T-helper 2 cell treated with Interferon-gamma antibody and Interleukin-4, amounts not matched to agents 5 μg/mL and 100 μg/mL, for 36 hours (primary cell): Measurements from ENCODE around the gene COA6.

ENCODE experiments used
- DNase-seq: peaks from one replicate; pipeline ENCODE4 v3.0.0; 2021; ENCODE audit warnings: low spot score
- H3K27ac Mint-ChIP-seq: one replicate; pipeline ENCODE4 v1.8.0; 2021; ENCODE audit warnings: mild to moderate bottlenecking, mixed read lengths
- H3K27me3 Mint-ChIP-seq: one replicate; pipeline ENCODE4 v1.8.0; 2021; ENCODE audit warnings: low read depth, mixed read lengths
- H3K36me3 Mint-ChIP-seq: one replicate; pipeline ENCODE4 v1.8.0; 2021; ENCODE audit warnings: low read depth, mixed read lengths
- H3K4me1 Mint-ChIP-seq: one replicate; pipeline ENCODE4 v1.8.0; 2021; ENCODE audit warnings: low read depth, mixed read lengths
- H3K4me3 Mint-ChIP-seq: one replicate; pipeline ENCODE4 v1.8.0; 2022; ENCODE audit warnings: mild to moderate bottlenecking, moderate library complexity, mixed read lengths
- H3K9me3 Mint-ChIP-seq: one replicate; pipeline ENCODE4 v1.8.0; 2021; ENCODE audit warnings: mixed read lengths

COA6 gene

DNA sequence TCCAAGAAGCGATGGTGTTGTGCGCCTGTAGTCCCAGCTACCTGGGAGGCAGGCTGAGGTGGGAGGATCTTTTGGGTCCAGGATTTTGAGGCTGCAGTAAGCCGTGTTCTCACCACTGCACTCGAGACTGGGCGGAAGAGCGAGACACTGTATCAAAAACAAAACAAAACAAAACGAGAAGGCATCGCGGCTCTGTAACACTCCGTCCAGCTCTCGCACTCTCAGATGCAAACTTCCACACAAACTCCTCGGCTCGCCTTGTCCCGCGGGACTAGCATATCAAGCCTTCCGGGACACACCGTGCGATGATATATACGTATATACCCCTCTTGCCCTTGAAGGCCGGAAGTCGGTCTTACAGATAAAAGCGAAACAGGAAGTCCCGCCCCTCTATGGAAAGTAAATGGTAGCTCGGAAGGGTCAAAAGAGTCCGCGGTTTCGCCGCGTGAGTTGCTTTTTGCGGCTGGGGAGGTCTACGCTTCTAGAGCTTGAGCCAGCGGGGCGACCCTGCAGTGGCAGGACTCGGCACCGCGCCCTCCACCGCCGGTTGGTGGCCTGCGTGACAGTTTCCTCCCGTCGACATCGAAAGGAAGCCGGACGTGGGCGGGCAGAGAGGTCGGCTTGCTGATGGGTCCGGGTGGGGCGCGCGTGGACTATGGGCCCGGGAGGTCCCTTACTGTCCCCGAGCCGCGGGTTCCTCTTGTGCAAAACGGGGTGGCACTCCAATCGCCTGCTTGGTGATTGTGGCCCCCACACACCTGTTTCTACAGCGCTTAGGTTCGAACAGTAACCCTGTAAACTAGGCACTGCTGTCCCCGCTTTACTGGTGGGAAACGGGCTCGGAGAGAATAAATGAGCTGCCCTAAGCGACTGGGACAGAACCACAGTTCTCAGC, at the start of gene COA6:
COA6 (plus strand) TSS at position 393 of the 895 bp plus-strand sequence; CDS start at position 404, 11 bp downstream.
- Mint-ChIP-seq H3K9me3 (peaks cover 3% of the 10 kb centered on the region), H3K4me3 (peak within 1 kb of the TSS; percentile 95), H3K36me3 (peaks cover 32% of the 10 kb centered on the region), H3K27ac (peak within 1 kb of the TSS; percentile 98), H3K27me3 (no peaks in the 10 kb centered on the region), H3K4me1 (peaks cover 42% of the 10 kb centered on the region)
- peak; percentile 89 for DNase-seq

DNA sequence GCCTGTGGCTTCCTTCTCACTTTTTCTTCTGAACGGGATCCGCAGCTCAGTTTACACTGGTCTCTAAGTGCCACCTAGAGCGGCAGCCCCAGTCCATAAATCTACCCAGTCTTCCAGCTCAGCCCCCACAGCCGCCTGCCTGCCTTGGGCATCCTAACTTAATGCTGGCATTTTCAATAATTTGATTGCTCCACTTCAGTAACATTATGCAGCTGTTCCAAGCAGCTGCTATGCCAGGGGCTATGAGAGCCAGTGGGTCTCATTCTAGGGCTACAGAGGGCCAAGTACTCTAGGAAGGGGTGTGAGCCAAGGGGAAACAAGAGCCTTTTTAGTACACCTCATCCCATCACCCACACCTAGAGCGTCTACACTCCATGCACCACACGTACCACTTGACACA, 48.4 kb upstream of the COA6 start:
- peaks cover 35% of the 10 kb centered on the region for H3K27me3 Mint-ChIP-seq
- peaks cover 25% of the 10 kb centered on the region for H3K4me1 Mint-ChIP-seq
- no peaks in the 10 kb centered on the region for H3K9me3 Mint-ChIP-seq
- no peak overlapping the region for H3K4me3 Mint-ChIP-seq
- no peaks in the 10 kb centered on the region for H3K36me3 Mint-ChIP-seq
- no peak for DNase-seq
- no peak overlapping the region for H3K27ac Mint-ChIP-seq

DNA sequence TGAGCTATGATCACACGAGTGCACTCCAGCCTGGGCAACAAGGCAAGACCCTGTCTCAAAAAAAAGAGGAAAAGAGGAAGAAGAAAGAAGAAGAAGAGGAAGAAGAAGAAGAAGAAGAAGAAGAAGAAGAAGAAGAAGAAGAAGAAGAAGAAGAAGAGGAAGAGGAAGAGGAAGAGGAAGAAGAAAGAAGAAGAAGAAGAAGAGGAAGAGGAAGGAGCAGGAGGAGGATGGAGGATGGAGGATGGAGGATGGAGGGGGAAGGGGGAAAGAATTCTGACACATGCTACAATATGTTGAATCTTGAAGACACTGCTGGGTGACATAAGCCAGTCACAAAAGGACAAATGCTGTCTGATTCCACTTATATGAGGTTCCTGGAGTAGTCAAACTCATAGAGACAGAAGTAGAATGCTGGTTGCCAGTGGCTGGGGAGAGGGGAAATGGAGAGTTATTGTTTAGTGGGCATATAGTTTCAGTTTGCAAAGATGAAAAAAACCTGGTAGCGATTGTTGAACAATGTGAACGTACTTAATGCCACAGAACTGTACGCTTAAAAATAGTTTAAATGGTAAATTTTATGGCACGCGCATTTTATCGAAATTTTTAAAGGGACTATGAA, 47.3 kb upstream of the COA6 start:
- no peak for DNase-seq
- Mint-ChIP-seq H3K27ac (peak overlapping the region; percentile 10), H3K27me3 (peaks cover 40% of the 10 kb centered on the region), H3K9me3 (no peaks in the 10 kb centered on the region), H3K36me3 (no peaks in the 10 kb centered on the region), H3K4me3 (peak overlapping the region; percentile 80), H3K4me1 (peaks cover 25% of the 10 kb centered on the region)

DNA sequence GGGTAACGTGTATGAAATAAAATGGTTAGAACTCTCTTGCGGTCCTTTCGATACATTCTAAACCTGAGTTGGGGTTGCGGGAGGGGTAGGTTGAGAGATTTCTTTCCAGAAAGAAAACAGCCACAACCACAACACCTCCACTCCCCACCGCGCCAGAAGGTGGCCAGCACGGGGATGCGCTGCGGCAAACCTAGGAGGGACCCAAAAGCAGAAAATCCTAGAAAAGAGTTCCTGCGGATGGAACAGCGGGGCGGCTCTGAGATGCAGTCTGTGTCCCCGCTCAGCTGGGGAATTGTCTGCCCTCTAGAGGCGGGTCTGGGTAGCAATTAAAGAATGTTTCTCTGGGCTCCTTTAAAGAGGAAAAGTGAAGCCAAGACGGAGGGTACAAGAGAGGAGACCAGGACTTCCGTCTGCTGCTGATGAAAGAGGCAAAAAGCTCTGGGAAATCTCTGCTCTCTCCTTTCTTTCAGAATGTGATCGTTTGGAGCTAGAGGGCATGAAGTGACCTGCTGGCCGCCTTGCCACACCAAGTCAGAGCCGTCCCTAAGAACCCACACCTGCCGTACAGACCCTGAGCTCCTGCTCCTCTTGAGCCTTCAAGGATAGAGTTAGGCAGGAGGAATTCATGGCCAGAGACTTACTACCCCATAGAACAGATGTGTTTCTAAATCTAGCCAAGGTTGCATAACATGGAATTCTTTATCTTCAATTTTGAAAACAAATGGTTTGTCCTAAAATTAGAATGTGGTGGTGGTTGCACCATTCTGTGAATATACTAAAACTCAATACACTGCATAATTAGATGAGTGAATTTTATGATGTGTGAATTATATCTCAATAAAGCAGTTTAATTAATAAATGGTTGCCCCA, 46.5 kb upstream of the COA6 start:
- DNase-seq, result peak; percentile 58
- H3K9me3 Mint-ChIP-seq, result no peaks in the 10 kb centered on the region
- H3K27ac Mint-ChIP-seq, result no peak overlapping the region
- H3K4me3 Mint-ChIP-seq, result peak overlapping the region; percentile 80
- no peaks in the 10 kb centered on the region for H3K36me3 Mint-ChIP-seq
- peaks cover 44% of the 10 kb centered on the region for H3K27me3 Mint-ChIP-seq
- H3K4me1 Mint-ChIP-seq, result peaks cover 21% of the 10 kb centered on the region

DNA sequence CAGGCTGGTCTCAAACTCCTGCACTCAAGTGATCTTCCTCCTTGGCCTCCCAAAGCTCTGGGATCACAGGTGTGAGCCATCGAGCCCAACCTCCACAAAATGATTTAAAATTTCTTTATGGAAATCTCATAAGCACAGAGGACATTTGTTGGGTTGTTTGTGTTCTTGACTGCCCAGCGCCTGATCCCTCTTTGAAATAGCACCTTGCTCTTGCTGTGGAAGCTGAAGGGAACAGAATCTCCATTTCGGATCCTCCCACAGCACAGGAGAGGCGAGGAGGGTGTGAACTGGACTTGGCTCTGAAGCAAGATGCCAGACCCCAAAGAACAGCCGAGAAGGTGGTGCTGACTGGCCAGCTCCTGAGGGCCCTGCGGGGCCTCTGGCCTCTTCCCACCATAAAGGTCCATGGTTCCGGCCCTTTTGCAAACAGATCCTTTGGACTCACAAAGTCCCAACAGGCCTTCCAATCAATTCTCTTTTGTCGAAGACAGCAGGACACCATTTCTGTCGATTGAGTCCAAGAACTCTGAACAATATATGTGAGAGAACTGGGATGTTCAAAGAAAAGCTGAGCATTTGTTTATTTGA, 45.6 kb upstream of the COA6 start:
- H3K27me3 Mint-ChIP-seq, result peaks cover 51% of the 10 kb centered on the region
- no peaks in the 10 kb centered on the region for H3K9me3 Mint-ChIP-seq
- no peak overlapping the region for H3K27ac Mint-ChIP-seq
- no peak overlapping the region for H3K4me3 Mint-ChIP-seq
- H3K4me1 Mint-ChIP-seq, result peaks cover 20% of the 10 kb centered on the region
- no peaks in the 10 kb centered on the region for H3K36me3 Mint-ChIP-seq
- DNase-seq, result no peak

DNA sequence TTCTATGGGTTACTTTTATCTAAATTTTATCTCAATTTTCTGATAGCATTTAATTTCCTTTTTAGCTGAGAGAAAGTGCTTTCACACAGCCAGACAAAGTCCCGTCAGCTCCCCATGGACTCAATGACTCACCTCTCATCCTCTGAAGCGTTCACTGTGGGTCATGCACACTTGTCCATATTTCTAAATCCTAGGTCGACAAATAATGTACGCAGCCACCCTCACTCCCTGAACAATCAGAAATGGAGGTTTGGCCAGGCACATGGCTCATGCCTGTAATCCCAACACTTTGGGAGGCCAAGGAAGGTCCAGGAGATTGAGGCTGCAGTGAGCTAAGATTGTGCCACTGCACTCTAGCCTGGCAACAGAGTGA, 42.4 kb upstream of the COA6 start:
- H3K36me3 Mint-ChIP-seq, result no peaks in the 10 kb centered on the region
- peaks cover 12% of the 10 kb centered on the region for H3K4me1 Mint-ChIP-seq
- H3K4me3 Mint-ChIP-seq, result no peak overlapping the region
- peaks cover 2% of the 10 kb centered on the region for H3K9me3 Mint-ChIP-seq
- no peak overlapping the region for H3K27ac Mint-ChIP-seq
- H3K27me3 Mint-ChIP-seq, result peaks cover 39% of the 10 kb centered on the region
- no peak for DNase-seq

DNA sequence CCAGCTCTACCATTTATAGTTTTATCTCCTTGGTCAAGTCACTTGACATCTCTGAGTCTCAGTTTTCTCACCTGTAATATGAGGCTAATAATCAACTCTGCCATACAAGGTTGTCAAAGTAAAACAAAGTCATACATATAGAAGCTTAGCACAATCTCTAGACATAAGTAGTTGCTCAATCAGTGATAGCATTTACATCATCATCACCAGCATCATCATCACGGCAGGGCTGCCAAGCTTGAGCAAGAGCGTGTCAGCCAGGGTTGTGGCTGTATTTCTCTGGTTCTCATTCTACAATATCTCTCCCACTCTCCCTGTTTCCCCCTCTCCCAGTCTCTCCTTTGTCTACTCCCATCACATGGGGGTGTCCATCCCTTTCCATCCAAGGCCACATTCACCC, 41.7 kb upstream of the COA6 start:
- H3K9me3 Mint-ChIP-seq, result peaks cover 6% of the 10 kb centered on the region
- peaks cover 37% of the 10 kb centered on the region for H3K27me3 Mint-ChIP-seq
- no peak overlapping the region for H3K4me3 Mint-ChIP-seq
- no peaks in the 10 kb centered on the region for H3K36me3 Mint-ChIP-seq
- peaks cover 5% of the 10 kb centered on the region for H3K4me1 Mint-ChIP-seq
- no peak overlapping the region for H3K27ac Mint-ChIP-seq
- DNase-seq, result no peak

- Mint-ChIP-seq H3K27me3 (peaks cover 48% of the 10 kb centered on the region), H3K36me3 (peaks cover 2% of the 10 kb centered on the region), H3K9me3 (peaks cover 26% of the 10 kb centered on the region)
Observed at GRCh38 chr1:234336359-234336758, 36.9 kb upstream of the COA6 start.

DNA sequence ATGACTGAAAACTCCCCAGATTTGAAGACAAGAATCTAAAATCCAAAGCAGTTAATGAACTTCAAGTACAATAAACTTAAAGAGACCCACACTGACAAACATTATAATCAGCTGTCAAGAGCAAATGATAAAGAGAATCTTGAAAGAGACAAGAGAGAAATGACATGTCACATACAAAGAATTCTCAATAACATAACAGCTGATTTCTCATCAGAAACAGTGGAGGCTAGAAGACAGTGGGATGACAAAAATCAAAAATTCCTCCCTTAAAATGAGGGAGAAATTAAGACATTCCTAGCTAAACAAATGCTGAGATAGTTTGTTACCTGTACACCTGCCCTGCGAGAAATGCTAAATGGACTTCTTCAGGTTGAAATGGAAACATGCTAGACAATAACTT, 36.0 kb upstream of the COA6 start:
- Mint-ChIP-seq H3K27me3 (peaks cover 40% of the 10 kb centered on the region), H3K9me3 (peaks cover 26% of the 10 kb centered on the region), H3K27ac (no peak overlapping the region), H3K4me1 (no peaks in the 10 kb centered on the region), H3K36me3 (peaks cover 2% of the 10 kb centered on the region), H3K4me3 (no peak overlapping the region)
- DNase-seq, result no peak

More at GRCh38 chr1:234336359-234336758, 36.9 kb upstream of the COA6 start:
- Mint-ChIP-seq H3K27ac (no peak overlapping the region), H3K4me3 (no peak overlapping the region), H3K4me1 (no peaks in the 10 kb centered on the region)
- DNase-seq, result no peak

DNA sequence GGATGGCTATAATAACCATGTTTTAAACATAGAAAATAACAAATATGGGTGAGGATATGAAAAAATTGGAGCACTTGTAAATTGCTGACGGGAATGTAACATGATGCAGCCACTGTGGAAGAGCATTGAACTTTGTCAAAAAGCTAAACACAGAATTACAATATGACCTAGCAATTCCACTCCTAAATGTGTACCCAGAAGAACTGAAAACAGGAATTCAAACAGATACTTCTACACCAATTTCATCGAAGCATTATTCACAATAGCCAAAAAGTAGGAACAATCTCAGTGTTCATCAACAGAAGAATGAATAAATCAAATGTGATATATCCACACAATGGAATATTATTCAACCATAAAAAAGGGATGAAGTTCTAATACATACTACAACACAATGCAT, 32.7 kb upstream of the COA6 start:
- no peaks in the 10 kb centered on the region for H3K4me1 Mint-ChIP-seq
- H3K4me3 Mint-ChIP-seq, result no peak overlapping the region
- no peak overlapping the region for H3K27ac Mint-ChIP-seq
- DNase-seq, result no peak
- peaks cover 26% of the 10 kb centered on the region for H3K9me3 Mint-ChIP-seq
- peaks cover 2% of the 10 kb centered on the region for H3K36me3 Mint-ChIP-seq
- H3K27me3 Mint-ChIP-seq, result peaks cover 30% of the 10 kb centered on the region

DNA sequence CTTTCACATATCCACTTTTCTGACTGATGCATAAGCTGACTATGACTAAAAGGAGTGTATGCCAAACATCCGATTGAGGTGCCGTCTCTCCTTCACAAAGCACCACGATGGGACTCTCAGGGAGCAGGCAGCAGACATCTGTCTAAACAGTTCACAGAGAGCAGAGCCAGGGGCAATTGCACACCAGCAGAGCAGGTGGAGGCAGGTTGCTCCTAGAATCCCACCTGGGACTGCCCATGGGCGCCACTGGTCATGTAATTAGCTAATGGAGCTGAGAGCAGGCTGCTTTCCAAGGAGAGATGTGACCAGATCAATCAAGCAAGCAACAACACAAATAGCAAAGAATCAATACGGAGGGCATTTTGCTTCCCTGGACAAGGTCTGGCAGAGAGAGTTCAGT, 30.5 kb upstream of the COA6 start:
- Mint-ChIP-seq H3K4me1 (no peaks in the 10 kb centered on the region), H3K9me3 (peaks cover 9% of the 10 kb centered on the region), H3K4me3 (no peak overlapping the region)

GRCh38 chr1:234345237-234345636, 28.0 kb upstream of the COA6 start:
- no peak for DNase-seq
- no peaks in the 10 kb centered on the region for H3K9me3 Mint-ChIP-seq
- no peak overlapping the region for H3K4me3 Mint-ChIP-seq
- no peaks in the 10 kb centered on the region for H3K4me1 Mint-ChIP-seq
- H3K36me3 Mint-ChIP-seq, result no peaks in the 10 kb centered on the region
- peaks cover 16% of the 10 kb centered on the region for H3K27me3 Mint-ChIP-seq
- H3K27ac Mint-ChIP-seq, result no peak overlapping the region

More for the DNA sequence above, 30.5 kb upstream of the COA6 start:
- no peak for DNase-seq
- Mint-ChIP-seq H3K27ac (no peak overlapping the region), H3K36me3 (no peaks in the 10 kb centered on the region), H3K27me3 (peaks cover 15% of the 10 kb centered on the region)

DNA sequence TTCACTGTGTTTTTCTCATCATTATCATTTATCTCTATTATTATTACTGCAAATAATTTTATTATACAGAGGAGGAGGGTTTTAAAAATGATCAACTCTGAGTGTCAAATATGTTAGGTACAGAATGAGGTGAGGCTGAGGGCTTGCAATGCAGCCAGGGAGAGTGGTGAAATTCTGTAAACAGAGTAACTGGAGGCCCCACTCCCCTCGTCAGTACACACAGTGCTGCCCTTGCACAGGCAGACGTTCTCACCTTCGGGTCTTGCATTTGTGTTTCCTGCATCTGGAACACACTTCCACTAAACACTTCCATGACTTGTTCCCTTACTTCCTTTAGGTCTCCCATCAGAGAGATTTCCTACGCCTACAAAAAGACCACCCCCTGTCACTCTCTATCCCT, 24.3 kb upstream of the COA6 start:
- Mint-ChIP-seq H3K4me1 (no peaks in the 10 kb centered on the region), H3K27ac (no peak overlapping the region), H3K27me3 (peaks cover 28% of the 10 kb centered on the region), H3K4me3 (no peak overlapping the region), H3K9me3 (no peaks in the 10 kb centered on the region), H3K36me3 (no peaks in the 10 kb centered on the region)
- no peak for DNase-seq
